NOMO-1 treated with dmso at 0.1 percent for 144 hours (cell line): ENCODE data around the gene PRKG1.

Experiments
- DNase-seq: peaks from one replicate; lab custom pipeline; 2025; ENCODE audit not compliant: unreplicated experiment; lab: John Stamatoyannopoulos, UW

Gene PRKG1

DNA sequence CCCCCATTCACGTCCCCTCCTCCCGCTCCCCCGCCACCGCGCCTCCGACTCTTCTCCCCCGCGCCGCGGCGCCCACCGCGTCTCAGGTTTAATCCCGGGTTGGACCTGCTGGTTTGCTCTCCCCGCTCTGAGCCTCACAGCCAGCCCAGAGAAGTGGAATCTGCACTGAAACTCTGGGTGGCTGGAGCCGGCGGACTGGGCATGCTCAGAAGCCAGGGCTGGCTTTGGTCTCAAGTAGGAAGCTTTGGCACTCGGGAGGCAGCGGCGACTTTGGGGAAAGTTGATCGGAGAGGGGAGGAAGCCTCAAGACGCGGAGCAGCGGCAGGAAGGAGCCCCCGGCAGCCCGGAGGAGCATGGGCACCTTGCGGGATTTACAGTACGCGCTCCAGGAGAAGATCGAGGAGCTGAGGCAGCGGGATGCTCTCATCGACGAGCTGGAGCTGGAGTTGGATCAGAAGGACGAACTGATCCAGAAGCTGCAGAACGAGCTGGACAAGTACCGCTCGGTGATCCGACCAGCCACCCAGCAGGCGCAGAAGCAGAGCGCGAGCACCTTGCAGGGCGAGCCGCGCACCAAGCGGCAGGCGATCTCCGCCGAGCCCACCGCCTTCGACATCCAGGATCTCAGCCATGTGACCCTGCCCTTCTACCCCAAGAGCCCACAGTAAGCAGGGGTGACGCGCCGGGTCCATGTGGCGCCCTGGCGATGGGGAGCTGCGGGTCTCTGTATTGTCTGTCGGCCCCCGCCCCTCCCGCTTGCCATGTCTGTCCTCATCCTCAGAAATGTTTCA is at the start of gene PRKG1:
Gene PRKG1, plus strand, starts transcription at position 250 of the 791 bp plus-strand sequence.
- DNase-seq: no peak

GRCh38 chr10:51028420-51028819 is 45.9 kb upstream of the PRKG1 start:
- DNase-seq: no peak

DNA sequence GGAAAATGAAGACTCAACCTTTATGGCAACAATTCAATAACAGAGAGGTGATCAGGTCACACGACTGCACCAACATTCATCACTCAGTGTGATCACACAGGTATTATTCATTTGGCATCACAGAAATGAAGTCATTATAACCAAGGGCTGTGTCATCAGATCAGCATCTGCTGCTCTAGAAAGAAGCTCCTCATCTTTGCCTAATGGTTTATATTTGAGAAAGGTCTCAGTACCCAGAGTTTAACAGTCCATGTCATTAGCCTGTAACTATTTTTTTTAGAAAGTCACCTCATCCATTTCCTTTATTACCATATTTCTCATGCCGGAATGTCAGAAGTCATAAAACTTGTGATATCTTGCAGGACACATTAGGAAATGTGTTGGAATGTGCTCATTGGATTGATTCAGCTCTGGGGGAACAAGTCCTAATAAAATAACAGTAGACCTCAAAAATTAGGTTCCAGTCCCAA is 45.1 kb upstream of the PRKG1 start:
- no peak for DNase-seq

GRCh38 chr10:51030480-51030879 is 43.8 kb upstream of the PRKG1 start:
- no peak for DNase-seq

- DNase-seq: no peak
Measured at GRCh38 chr10:51031950-51032349, 42.3 kb upstream of the PRKG1 start.

- no peak for DNase-seq
Measured at GRCh38 chr10:51034769-51035168, 39.5 kb upstream of the PRKG1 start.

DNA sequence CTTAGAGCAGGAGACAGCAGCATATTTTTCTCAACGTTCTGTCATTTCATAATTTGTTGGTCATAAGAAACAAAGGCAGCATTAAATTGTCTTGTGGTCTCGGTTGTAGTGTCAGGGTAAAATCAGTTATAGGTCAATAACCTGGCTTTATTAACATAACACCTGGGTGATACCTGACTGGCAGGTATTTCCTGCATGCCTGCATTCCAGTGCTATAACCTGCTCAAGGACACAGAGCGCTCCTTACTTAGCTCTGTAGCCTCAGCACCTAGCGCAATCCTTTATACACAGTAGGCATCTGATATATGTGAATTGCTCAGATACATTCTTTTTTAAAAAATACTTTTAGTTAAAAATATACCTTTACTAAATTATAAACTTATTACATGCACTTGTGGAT is 38.9 kb upstream of the PRKG1 start:
- no peak for DNase-seq

- no peak for DNase-seq
Measured at GRCh38 chr10:51045871-51046270, 28.4 kb upstream of the PRKG1 start.

- DNase-seq: no peak
Measured at GRCh38 chr10:51046654-51047053, 27.6 kb upstream of the PRKG1 start.

DNA sequence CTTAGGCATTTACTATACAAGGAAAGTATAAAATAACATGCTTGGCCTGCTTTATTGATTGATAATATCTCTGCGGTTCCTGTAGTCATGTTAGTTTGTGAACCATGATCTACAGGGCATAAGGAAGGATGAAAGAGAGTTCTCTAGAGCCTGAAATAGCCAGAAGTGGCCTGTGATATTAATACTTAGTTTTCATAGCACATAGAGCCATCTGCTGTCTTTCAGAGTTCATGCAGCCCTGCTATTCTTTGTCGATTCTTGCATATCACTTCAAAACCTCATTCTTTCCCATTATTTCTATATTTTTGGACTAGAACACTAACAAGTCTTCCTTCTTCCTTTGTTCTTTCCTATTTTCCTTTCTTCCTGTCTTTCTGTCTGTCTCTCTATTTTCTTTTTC is 26.4 kb upstream of the PRKG1 start:
- no peak for DNase-seq

DNA sequence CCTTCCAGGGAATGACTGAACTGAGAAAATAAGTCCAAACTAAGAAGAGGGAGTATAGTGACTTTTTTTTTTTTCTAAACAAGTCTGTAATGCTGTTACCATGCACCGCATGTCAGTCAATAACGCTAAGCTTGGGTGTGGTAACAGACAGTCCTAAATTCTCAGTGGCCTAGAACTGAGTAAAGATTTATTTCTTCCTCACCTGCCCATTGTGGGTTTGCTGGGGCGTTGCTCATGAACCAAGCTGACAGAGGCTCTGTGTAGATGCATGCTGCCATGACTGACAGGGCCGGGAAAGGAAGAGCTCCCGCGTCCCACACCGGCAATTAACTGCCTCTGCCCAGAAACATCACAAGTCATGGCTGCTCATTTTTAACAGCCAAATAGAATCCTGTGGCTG is 25.5 kb upstream of the PRKG1 start:
- no peak for DNase-seq

GRCh38 chr10:51052163-51052562 is 22.1 kb upstream of the PRKG1 start:
- no peak for DNase-seq

GRCh38 chr10:51057925-51058324 is 16.4 kb upstream of the PRKG1 start:
- no peak for DNase-seq

DNA sequence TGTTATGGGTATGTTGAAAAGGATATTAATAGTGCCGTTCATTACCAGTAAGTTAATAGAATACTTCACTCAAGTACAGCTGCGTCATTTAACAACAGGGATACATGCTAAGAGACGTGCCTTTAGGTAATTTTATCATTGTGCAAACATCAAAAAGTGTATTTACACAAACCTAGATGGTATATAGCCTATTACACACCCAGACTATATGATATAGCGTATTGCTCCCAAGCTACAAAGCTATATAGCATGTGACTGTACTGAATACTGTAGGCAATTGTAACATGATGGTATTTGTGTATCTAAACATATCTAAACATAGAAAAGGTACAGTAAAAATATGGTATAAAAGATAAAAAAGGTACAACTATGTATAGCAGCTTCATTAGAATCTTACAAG is 11.1 kb upstream of the PRKG1 start:
- no peak for DNase-seq

GRCh38 chr10:51063659-51064535 is 10.4 kb upstream of the PRKG1 start:
- no peak for DNase-seq

DNA sequence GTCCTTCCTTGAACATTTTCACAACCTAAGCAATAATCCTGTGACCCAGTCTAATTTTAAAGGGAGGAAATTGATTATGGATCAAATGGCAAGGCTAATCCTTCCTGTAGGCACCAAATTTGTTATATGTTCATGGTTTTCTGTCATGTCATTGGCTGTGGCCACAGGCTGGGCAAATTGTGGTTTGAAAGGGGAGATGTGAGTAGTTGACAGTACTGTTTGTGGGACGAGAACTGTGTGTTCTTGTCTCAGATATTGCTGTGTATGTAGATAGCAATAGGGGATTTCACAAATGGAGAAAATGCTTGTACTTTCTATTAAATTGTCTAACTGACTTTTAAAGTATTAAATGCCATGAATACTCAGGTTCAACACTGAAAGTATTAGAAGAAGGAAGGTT is 8.1 kb upstream of the PRKG1 start:
- no peak for DNase-seq

- no peak for DNase-seq
Measured at GRCh38 chr10:51072210-51072609, 2.1 kb upstream of the PRKG1 start.

- no peak for DNase-seq
Measured at GRCh38 chr10:51072921-51073434, 1.3 kb upstream of the PRKG1 start.

DNA sequence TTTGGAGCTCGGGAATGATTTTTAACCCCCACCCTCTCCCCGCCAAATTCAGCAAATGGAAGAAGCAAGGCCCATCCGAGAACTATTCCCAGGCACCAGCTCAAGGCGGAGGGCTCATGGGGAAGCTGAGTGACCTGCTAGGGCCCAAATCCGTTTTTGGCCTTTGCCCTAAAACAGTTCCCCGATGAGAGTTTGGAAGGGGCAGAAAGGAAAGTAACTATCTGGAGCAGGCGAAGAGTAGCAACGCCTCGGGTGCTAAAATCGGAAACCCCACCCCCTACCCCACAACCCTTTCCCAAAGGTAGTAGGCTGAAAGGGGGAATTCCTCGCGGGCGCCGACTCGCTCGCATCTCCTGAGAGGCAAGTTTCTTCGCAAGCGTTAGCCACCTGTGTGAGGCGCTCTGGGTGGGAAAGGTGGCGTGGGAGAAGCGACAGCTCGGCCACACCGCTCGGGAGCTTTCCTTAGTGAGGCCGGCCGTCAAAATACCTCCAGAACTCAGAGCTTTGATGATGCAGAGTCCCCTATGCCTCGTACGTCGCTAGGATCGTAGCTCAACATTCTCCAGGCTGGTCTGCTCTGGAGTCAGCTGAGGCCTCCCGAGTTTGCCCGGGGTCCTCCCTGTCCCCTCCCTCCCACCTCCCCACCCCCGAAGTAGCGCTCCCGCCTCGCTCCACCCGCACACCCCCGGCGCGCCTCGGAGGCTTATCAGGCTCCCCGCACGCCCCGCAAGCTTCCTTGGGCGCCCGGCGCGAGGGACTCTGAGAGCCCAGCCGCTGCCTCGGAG is 642 bp upstream of the PRKG1 start:
- no peak for DNase-seq

DNA sequence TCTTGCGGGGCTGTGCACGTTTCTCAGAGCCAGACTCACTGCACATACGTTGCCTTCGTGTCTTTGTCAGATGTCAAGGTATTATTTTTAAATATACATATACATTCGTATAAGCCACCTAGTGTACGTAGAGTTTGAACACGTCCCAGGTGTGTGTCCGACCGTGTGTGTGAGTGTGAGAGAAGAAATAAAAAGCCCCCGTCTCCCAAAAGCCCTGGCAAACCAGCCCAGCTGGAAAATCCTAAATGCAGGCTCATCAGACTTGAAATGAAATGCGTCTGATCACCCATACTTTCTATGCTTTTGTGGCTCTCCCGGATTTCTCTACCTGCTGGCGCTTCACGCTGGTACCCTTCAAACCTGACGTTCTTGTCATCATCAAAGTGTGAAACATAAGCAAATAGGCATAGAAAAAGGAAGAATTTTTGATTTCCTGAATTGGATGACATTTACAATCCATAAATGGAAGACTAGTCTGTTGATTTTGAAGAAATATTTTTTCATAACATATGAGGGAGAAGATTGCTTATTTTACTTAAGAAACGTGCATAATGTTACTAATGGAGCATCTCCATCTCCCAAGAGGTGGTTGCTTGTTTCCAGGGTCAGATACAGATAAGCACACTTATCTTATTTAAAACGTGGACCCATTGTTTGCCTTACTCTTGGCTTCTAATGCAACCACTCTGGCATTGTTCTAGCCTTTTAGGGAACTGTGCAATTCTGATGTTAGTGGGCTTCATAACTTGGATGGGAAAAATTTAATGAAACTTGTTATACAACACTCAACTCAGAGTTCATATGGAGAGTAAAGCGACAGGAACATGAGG is 971 bp downstream of the PRKG1 start:
- DNase-seq: no peak
